ENCODE data around the gene EDIL3. TPM values are rescaled to one million over a fixed set of nuclear protein-coding genes. Genes with fewer than 3 reads are reported as not detected.

Gene EDIL3
- total and polyA plus RNA-seq, 9 of the 15 experiments (the other 6 are each of a cell fraction or from before 2014, with no cell fraction given): 0.09 TPM; not detected in 8

DNA sequence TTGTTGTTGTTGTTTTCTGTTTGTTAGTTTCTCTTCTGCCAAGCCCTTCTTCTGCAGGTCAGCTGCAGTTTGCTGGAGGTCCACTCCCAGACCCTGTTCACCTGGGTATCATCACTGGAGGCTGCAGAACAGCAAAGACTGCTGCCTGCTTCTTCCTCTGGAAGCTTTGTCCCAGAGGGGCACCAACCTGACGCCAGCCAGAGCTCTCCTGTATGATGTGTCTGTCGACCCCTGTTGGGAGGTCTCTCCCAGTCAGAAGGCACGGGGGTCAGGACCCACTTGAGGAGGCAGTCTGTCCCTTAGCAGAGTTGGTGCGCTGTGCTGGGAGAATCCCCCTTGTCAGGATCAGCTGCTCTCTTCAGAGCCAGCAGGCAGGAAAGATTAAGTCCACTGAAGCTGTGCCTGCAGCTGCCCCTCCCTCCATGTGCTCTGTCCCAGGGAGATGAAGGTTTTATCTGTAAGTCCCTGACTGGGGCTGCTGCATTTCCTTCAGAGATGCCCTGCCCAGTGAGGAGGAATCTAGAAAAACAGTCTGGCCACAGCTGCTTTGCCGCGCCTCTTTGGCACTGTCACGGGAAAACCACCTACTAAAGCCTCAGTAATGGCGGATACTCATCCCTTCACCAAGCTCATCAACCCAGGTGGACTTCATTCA, 299.2 kb downstream of the EDIL3 start:
- no peak overlapping the region for H3K4me3 ChIP-seq
- H3K4me1 ChIP-seq (replicated peaks in 1 of 2; ENCODE audit: control insufficient read depth in 2 of 2, insufficient read depth in 2 of 2, low read length in 2 of 2): no peaks in the 10 kb centered on the region
- H4K20me1 ChIP-seq (replicated peaks; ENCODE audit: control insufficient read depth, insufficient read depth, low read length): no peaks in the 10 kb centered on the region
- no peak for TF ChIP-seq NR2C2 (CRISPR knock-in tag; IDR thresholded peaks at IDR 0.05)
- no peak for TF ChIP-seq NR2C2 (tag; IDR thresholded peaks at IDR 0.05)
- TF ChIP-seq ZNF589 (CRISPR knock-in tag; IDR thresholded peaks at IDR 0.05; ENCODE audit: low read depth): no peak
- no peak for TF ChIP-seq PML (IDR thresholded peaks at IDR 0.05; ENCODE audit: low read length)
- no peak for TF ChIP-seq SNIP1 (IDR thresholded peaks at IDR 0.05; ENCODE audit: low read depth)
- TF ChIP-seq, protein P1, sequence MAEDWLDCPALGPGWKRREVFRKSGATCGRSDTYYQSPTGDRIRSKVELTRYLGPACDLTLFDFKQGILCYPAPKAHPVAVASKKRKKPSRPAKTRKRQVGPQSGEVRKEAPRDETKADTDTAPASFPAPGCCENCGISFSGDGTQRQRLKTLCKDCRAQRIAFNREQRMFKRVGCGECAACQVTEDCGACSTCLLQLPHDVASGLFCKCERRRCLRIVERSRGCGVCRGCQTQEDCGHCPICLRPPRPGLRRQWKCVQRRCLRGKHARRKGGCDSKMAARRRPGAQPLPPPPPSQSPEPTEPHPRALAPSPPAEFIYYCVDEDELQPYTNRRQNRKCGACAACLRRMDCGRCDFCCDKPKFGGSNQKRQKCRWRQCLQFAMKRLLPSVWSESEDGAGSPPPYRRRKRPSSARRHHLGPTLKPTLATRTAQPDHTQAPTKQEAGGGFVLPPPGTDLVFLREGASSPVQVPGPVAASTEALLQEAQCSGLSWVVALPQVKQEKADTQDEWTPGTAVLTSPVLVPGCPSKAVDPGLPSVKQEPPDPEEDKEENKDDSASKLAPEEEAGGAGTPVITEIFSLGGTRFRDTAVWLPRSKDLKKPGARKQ (CRISPR knock-in tag; IDR thresholded peaks at IDR 0.05): no peak
- no peak for TF ChIP-seq SREBF1 (IDR thresholded peaks at IDR 0.05; ENCODE audit: borderline replicate concordance, low read depth, low read length)
- no peak for TF ChIP-seq KDM5B (IDR thresholded peaks at IDR 0.05; ENCODE audit: insufficient replicate concordance, low read depth, low read length)
- TF ChIP-seq NR4A1 (CRISPR knock-in tag; IDR thresholded peaks at IDR 0.05): no peak
- TF ChIP-seq NR4A1 (tag; IDR thresholded peaks at IDR 0.05): no peak
- no peak for TF ChIP-seq POLR2G (IDR thresholded peaks at IDR 0.05; ENCODE audit: low read depth, low read length)
- TF ChIP-seq ZNF551 (CRISPR knock-in tag; IDR thresholded peaks at IDR 0.05): no peak
- TF ChIP-seq, protein P2, sequence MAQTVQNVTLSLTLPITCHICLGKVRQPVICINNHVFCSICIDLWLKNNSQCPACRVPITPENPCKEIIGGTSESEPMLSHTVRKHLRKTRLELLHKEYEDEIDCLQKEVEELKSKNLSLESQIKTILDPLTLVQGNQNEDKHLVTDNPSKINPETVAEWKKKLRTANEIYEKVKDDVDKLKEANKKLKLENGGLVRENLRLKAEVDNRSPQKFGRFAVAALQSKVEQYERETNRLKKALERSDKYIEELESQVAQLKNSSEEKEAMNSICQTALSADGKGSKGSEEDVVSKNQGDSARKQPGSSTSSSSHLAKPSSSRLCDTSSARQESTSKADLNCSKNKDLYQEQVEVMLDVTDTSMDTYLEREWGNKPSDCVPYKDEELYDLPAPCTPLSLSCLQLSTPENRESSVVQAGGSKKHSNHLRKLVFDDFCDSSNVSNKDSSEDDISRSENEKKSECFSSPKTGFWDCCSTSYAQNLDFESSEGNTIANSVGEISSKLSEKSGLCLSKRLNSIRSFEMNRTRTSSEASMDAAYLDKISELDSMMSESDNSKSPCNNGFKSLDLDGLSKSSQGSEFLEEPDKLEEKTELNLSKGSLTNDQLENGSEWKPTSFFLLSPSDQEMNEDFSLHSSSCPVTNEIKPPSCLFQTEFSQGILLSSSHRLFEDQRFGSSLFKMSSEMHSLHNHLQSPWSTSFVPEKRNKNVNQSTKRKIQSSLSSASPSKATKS (CRISPR knock-in tag; IDR thresholded peaks at IDR 0.05): no peak
- no peak for TF ChIP-seq PHTF2 (CRISPR knock-in tag; IDR thresholded peaks at IDR 0.05)
- TF ChIP-seq BCL6 (CRISPR knock-in tag; IDR thresholded peaks at IDR 0.05): no peak
- no peaks in the 10 kb centered on the region for H3K9me1 ChIP-seq (ENCODE audit: control insufficient read depth, insufficient read depth, low read length)
- intact Hi-C loops (cut with micrococcal nuclease): no loop called here
- H2AFZ ChIP-seq (ENCODE audit: low read depth, low read length): no peak overlapping the region
- H3K27me3 ChIP-seq (ENCODE audit: control insufficient read depth in 2 of 2, insufficient read depth in 2 of 2, low read length in 2 of 2): no peaks in the 10 kb centered on the region
- ChIA-PET CTCF (ENCODE audit: low intra/inter-chr PET ratio) (no interaction called here), POLR2A (no interaction called here)
- 3% methylated on average over 8 of the region's 8 CpGs for WGBS (ENCODE audit: insufficient coverage, low coverage, missing lambda C conversion rate)
- in situ Hi-C loops (cut with MboI): no loop called here
- no peak overlapping the region for H3K9ac ChIP-seq (ENCODE audit: insufficient read depth in 1 of 2, low read depth in 2 of 2, low read length in 2 of 2)
- H3K36me3 ChIP-seq (ENCODE audit: control insufficient read depth, insufficient read depth, low read length): no peaks in the 10 kb centered on the region
- H3K79me2 ChIP-seq (ENCODE audit: control insufficient read depth, insufficient read depth, low read length): no peaks in the 10 kb centered on the region
- FAIRE-seq (no peak), DNase-seq (ENCODE audit: extremely low read depth in 1 of 4, low spot score in 3 of 4) (no peak), ATAC-seq (no peak)
- no peak overlapping the region for H3K4me2 ChIP-seq (ENCODE audit: insufficient read depth, low read length)
- H3K9me3 ChIP-seq (replicated peaks; ENCODE audit: control insufficient read depth, insufficient read depth, low read depth, low read length): no peaks in the 10 kb centered on the region; the same call in 1 of the 2 replicates
- BruUV-seq (replicated peaks): no TSS peak
- no peak overlapping the region for H3K27ac ChIP-seq (ENCODE audit: extremely low read depth, low read depth, low read length)

All from K562 (cell line).